ENCODE data around the gene PLD1.
A peak's percentile ranks its signal among the peaks of the same experiment; 100 is the strongest.

Gene PLD1

GRCh38 chr3:171755015-171755589, 55.2 kb downstream of the PLD1 start:
- ChIA-PET POLR2A (no interaction called here), CTCF (interaction anchor here (1.1 to 1.4 kb wide), 2 partner anchors 10 to 18 kb away, joined by 3 to 5 read pairs; no protein-coding TSS in a partner anchor)
- Histone ChIP-seq H3K9me3 (ENCODE audit: control extremely low read depth in 1 of 5, control insufficient read depth in 4 of 5, insufficient read depth in 2 of 5, low read depth in 1 of 5, low read length in 4 of 5) (peaks cover 0 to 1% (median 0%) of the 10 kb centered on the region in 5 experiments), H3K4me1 (ENCODE audit: control extremely low read depth in 1 of 4, control insufficient read depth in 4 of 4, insufficient read depth in 4 of 4, low read length in 3 of 4) (peaks cover 0 to 7% (median 0%) of the 10 kb centered on the region in 4 experiments), H3K36me3 (ENCODE audit: control insufficient read depth in 4 of 4, insufficient read depth in 4 of 4, low read length in 3 of 4) (no peaks in the 10 kb centered on the region), H3K27ac (ENCODE audit: insufficient read depth in 1 of 2, low read depth in 1 of 2, low read length in 2 of 2, poor library complexity in 1 of 2, severe bottlenecking in 2 of 2) (no peak overlapping the region), H3K4me3 (ENCODE audit: control insufficient read depth in 1 of 7, extremely low read depth in 1 of 7, insufficient read depth in 4 of 7, low read depth in 2 of 7, low read length in 6 of 7) (no peak overlapping the region), H3K27me3 (replicated peaks in 2 of 5; ENCODE audit: control insufficient read depth in 4 of 5, insufficient read depth in 5 of 5, low read length in 4 of 5) (no peaks in the 10 kb centered on the region)
- DNase-seq, result peak in 2 of 3 donors; percentile 39 to 44
- WGBS (ENCODE audit: insufficient coverage), result 49% methylated on average over 2 of the region's 2 CpGs

- 98% methylated on average over 4 of the region's 5 CpGs for WGBS (ENCODE audit: insufficient coverage)
- Histone ChIP-seq H3K4me1 (ENCODE audit: control extremely low read depth in 1 of 4, control insufficient read depth in 4 of 4, insufficient read depth in 4 of 4, low read length in 3 of 4) (peaks cover 0 to 7% (median 0%) of the 10 kb centered on the region in 4 experiments), H3K27ac (ENCODE audit: insufficient read depth in 1 of 2, low read depth in 1 of 2, low read length in 2 of 2, poor library complexity in 1 of 2, severe bottlenecking in 2 of 2) (no peak overlapping the region), H3K27me3 (replicated peaks in 2 of 5; ENCODE audit: control insufficient read depth in 4 of 5, insufficient read depth in 5 of 5, low read length in 4 of 5) (no peaks in the 10 kb centered on the region), H3K9me3 (ENCODE audit: control extremely low read depth in 1 of 5, control insufficient read depth in 4 of 5, insufficient read depth in 2 of 5, low read depth in 1 of 5, low read length in 4 of 5) (peaks cover 0 to 1% (median 0%) of the 10 kb centered on the region in 5 experiments), H3K4me3 (ENCODE audit: control insufficient read depth in 1 of 7, extremely low read depth in 1 of 7, insufficient read depth in 4 of 7, low read depth in 2 of 7, low read length in 6 of 7) (no peak overlapping the region), H3K36me3 (ENCODE audit: control insufficient read depth in 4 of 4, insufficient read depth in 4 of 4, low read length in 3 of 4) (no peaks in the 10 kb centered on the region)
- DNase-seq, result no peak
- CTCF ChIA-PET, result no interaction called here
- POLR2A ChIA-PET, result no interaction called here
These were observed 56.4 kb downstream of the PLD1 start for GRCh38 chr3:171753665-171754408.

DNA sequence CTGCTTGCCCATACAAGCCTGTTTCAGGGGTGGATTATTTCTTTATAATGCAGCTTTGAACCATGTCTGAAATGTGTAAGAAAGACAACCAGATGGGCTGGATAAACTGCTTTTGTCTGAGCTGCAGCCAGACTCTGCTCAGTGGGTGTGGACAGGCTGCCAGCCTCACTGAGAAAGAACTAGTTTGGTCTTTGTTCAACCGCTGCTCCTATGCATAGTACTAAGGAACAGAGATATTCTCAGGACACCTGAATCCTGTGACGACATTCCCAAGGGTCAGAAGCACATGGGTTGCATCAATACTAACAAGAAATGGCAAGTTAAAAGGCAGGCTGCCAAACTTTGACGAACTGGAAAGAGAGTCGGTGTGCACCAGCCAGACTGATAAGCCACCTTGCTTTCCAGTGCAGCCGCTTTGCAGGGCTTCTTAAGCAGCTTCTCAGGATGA, 57.2 kb downstream of the PLD1 start:
- Histone ChIP-seq H3K9me3 (ENCODE audit: control extremely low read depth in 1 of 5, control insufficient read depth in 4 of 5, insufficient read depth in 2 of 5, low read depth in 1 of 5, low read length in 4 of 5) (peaks cover 0 to 1% (median 0%) of the 10 kb centered on the region in 5 experiments), H3K27me3 (replicated peaks in 2 of 5; ENCODE audit: control insufficient read depth in 4 of 5, insufficient read depth in 5 of 5, low read length in 4 of 5) (no peaks in the 10 kb centered on the region), H3K4me1 (ENCODE audit: control extremely low read depth in 1 of 4, control insufficient read depth in 4 of 4, insufficient read depth in 4 of 4, low read length in 3 of 4) (peaks cover 0 to 7% (median 0%) of the 10 kb centered on the region in 4 experiments), H3K36me3 (ENCODE audit: control insufficient read depth in 4 of 4, insufficient read depth in 4 of 4, low read length in 3 of 4) (no peaks in the 10 kb centered on the region), H3K4me3 (ENCODE audit: control insufficient read depth in 1 of 7, extremely low read depth in 1 of 7, insufficient read depth in 4 of 7, low read depth in 2 of 7, low read length in 6 of 7) (no peak overlapping the region), H3K27ac (ENCODE audit: insufficient read depth in 1 of 2, low read depth in 1 of 2, low read length in 2 of 2, poor library complexity in 1 of 2, severe bottlenecking in 2 of 2) (no peak overlapping the region)
- POLR2A ChIA-PET, result no interaction called here
- CTCF ChIA-PET, result no interaction called here
- 95% methylated on average over 5 of the region's 5 CpGs for WGBS (ENCODE audit: insufficient coverage)
- DNase-seq, result peak in 1 of 3 donors; percentile 20

- POLR2A ChIA-PET, result no interaction called here
- Histone ChIP-seq H3K4me1 (ENCODE audit: control extremely low read depth in 1 of 4, control insufficient read depth in 4 of 4, insufficient read depth in 4 of 4, low read length in 3 of 4) (peaks cover 0 to 9% (median 0%) of the 10 kb centered on the region in 4 experiments), H3K9me3 (ENCODE audit: control extremely low read depth in 1 of 5, control insufficient read depth in 4 of 5, insufficient read depth in 2 of 5, low read depth in 1 of 5, low read length in 4 of 5) (peaks cover 0 to 1% (median 0%) of the 10 kb centered on the region in 5 experiments), H3K4me3 (ENCODE audit: control insufficient read depth in 1 of 7, extremely low read depth in 1 of 7, insufficient read depth in 4 of 7, low read depth in 2 of 7, low read length in 6 of 7) (no peak overlapping the region), H3K27me3 (replicated peaks in 2 of 5; ENCODE audit: control insufficient read depth in 4 of 5, insufficient read depth in 5 of 5, low read length in 4 of 5) (no peaks in the 10 kb centered on the region), H3K36me3 (ENCODE audit: control insufficient read depth in 4 of 4, insufficient read depth in 4 of 4, low read length in 3 of 4) (no peaks in the 10 kb centered on the region), H3K27ac (ENCODE audit: insufficient read depth in 1 of 2, low read depth in 1 of 2, low read length in 2 of 2, poor library complexity in 1 of 2, severe bottlenecking in 2 of 2) (no peak overlapping the region)
- CTCF ChIA-PET, result no interaction called here
- 96% methylated on average over 2 of the region's 2 CpGs for WGBS (ENCODE audit: insufficient coverage)
- no peak for DNase-seq
These were observed 58.0 kb downstream of the PLD1 start for GRCh38 chr3:171752329-171752728.

DNA sequence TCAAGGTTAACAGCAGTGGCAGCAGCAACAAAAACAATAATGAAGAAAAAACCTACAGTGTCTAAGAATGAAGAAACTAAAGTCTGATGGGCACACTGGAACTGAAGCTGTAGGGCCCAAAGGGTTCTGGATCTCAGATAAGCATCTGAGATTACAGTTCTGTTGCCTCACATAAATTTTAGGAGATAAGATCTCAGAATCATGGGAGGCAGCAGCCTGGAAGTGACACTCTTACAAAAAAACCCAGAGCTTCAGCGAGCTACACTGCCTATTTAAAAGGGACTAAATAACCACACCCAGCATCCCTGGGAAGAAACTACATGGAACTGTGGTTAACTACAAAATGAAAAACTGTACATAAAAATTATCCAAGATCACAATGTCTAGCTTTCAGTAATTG, 61.2 kb downstream of the PLD1 start:
- no peak overlapping the region for H3K4me3 ChIP-seq (ENCODE audit: control insufficient read depth in 1 of 7, extremely low read depth in 1 of 7, insufficient read depth in 4 of 7, low read depth in 2 of 7, low read length in 6 of 7)
- H3K4me1 ChIP-seq (ENCODE audit: control extremely low read depth in 1 of 4, control insufficient read depth in 4 of 4, insufficient read depth in 4 of 4, low read length in 3 of 4), result peaks cover 0 to 2% (median 1%) of the 10 kb centered on the region in 4 experiments
- WGBS (ENCODE audit: insufficient coverage), result no CpG with 5 or more reads among the region's 1 CpG
- no peaks in the 10 kb centered on the region for H3K27me3 ChIP-seq (replicated peaks in 2 of 5; ENCODE audit: control insufficient read depth in 4 of 5, insufficient read depth in 5 of 5, low read length in 4 of 5)
- POLR2A ChIA-PET, result no interaction called here
- CTCF ChIA-PET, result no interaction called here
- no peak for DNase-seq
- peaks cover 0 to 4% (median 0%) of the 10 kb centered on the region in 5 experiments for H3K9me3 ChIP-seq (ENCODE audit: control extremely low read depth in 1 of 5, control insufficient read depth in 4 of 5, insufficient read depth in 2 of 5, low read depth in 1 of 5, low read length in 4 of 5)
- no peaks in the 10 kb centered on the region for H3K36me3 ChIP-seq (ENCODE audit: control insufficient read depth in 4 of 4, insufficient read depth in 4 of 4, low read length in 3 of 4)
- H3K27ac ChIP-seq (ENCODE audit: insufficient read depth in 1 of 2, low read depth in 1 of 2, low read length in 2 of 2, poor library complexity in 1 of 2, severe bottlenecking in 2 of 2), result no peak overlapping the region

DNA sequence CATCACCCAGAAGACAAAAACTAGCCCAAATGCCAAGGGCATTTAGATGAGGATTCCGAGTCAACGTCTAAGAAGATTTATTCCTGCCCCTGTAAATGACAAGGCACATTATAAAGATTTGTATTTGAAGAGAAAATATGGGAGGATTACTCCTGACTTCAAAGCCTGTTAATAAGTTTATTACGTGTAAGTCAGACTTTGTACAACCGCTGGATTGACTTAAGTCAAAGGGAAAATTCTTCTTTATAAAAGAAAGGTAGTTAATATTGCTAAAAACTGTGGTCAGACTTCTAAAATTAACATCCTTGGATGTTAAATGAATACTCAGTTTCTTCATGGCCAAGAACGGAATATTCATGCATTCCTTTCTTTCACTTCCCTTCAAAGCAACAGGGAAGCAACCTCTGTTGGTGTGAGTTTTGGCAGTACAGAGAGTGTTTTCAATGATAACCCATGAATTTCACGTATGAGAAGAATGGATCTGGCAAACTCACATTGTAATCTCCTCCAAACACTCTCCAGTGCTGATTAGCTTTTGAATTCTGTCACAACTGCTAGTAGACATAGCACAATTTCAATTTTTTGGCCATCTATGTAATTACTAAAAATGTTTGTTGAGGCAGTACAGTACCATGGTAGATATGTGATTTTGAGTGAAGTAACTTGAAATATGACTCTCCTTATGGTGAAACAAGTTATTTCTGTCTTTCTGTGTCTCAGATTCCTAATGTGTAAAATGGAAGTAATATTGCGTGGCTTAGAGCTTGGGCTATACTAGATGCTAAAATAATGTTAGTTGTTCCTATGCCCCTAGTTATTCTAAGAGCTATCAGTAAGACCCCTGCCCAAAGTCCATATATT, 62.0 kb downstream of the PLD1 start:
- peak in 1 of 3 donors; percentile 8 for DNase-seq
- ChIA-PET POLR2A (no interaction called here), CTCF (no interaction called here)
- H3K4me3 ChIP-seq (ENCODE audit: control insufficient read depth in 1 of 7, extremely low read depth in 1 of 7, insufficient read depth in 4 of 7, low read depth in 2 of 7, low read length in 6 of 7), result no peak overlapping the region
- H3K4me1 ChIP-seq (ENCODE audit: control extremely low read depth in 1 of 4, control insufficient read depth in 4 of 4, insufficient read depth in 4 of 4, low read length in 3 of 4), result peaks cover 0 to 2% (median 1%) of the 10 kb centered on the region in 4 experiments
- H3K36me3 ChIP-seq (ENCODE audit: control insufficient read depth in 4 of 4, insufficient read depth in 4 of 4, low read length in 3 of 4), result no peaks in the 10 kb centered on the region
- peaks cover 0 to 4% (median 0%) of the 10 kb centered on the region in 5 experiments for H3K9me3 ChIP-seq (ENCODE audit: control extremely low read depth in 1 of 5, control insufficient read depth in 4 of 5, insufficient read depth in 2 of 5, low read depth in 1 of 5, low read length in 4 of 5)
- H3K27me3 ChIP-seq (replicated peaks in 2 of 5; ENCODE audit: control insufficient read depth in 4 of 5, insufficient read depth in 5 of 5, low read length in 4 of 5), result no peaks in the 10 kb centered on the region
- WGBS (ENCODE audit: insufficient coverage), result 90% methylated on average over 2 of the region's 7 CpGs
- H3K27ac ChIP-seq (ENCODE audit: insufficient read depth in 1 of 2, low read depth in 1 of 2, low read length in 2 of 2, poor library complexity in 1 of 2, severe bottlenecking in 2 of 2), result no peak overlapping the region

All from common myeloid progenitor, CD34-positive (primary cell).